ENCODE data around the gene CHMP6. TPM values are rescaled to one million over a fixed set of nuclear protein-coding genes. Genes with fewer than 3 reads are reported as not detected.

Gene CHMP6
- total and polyA plus RNA-seq, 9 of the 15 experiments (the other 6 are each of a cell fraction or from before 2014, with no cell fraction given): 0.25 to 30.4 (median 13.4) TPM

- Histone ChIP-seq H3K4me2 (ENCODE audit: insufficient read depth, low read length) (no peak overlapping the region), H3K27ac (ENCODE audit: extremely low read depth, low read depth, low read length) (0 out of 3 replicates have a peak overlapping the region, but pooled peaks have one; percentile 8), H3K36me3 (ENCODE audit: control insufficient read depth, insufficient read depth, low read length) (no peaks in the 10 kb centered on the region; the same call in 2 of the 3 replicates), H3K9ac (ENCODE audit: insufficient read depth in 1 of 2, low read depth in 2 of 2, low read length in 2 of 2) (peak overlapping the region in 1 of 2 experiments; percentile 86; a peak in 3 of 4 replicates), H3K9me3 (replicated peaks; ENCODE audit: control insufficient read depth, insufficient read depth, low read depth, low read length) (peaks cover 8% of the 10 kb centered on the region), H2AFZ (ENCODE audit: low read depth, low read length) (no peak overlapping the region), H3K4me3 (no peak overlapping the region), H3K9me1 (ENCODE audit: control insufficient read depth, insufficient read depth, low read length) (no peaks in the 10 kb centered on the region), H3K79me2 (ENCODE audit: control insufficient read depth, insufficient read depth, low read length) (peaks cover 21% of the 10 kb centered on the region; the same call in 2 of the 3 replicates), H4K20me1 (replicated peaks; ENCODE audit: control insufficient read depth, insufficient read depth, low read length) (no peaks in the 10 kb centered on the region), H3K27me3 (ENCODE audit: control insufficient read depth in 2 of 2, insufficient read depth in 2 of 2, low read length in 2 of 2) (no peaks in the 10 kb centered on the region), H3K4me1 (replicated peaks in 1 of 2; ENCODE audit: control insufficient read depth in 2 of 2, insufficient read depth in 2 of 2, low read length in 2 of 2) (peaks cover 47 to 51% of the 10 kb centered on the region in 2 experiments)
- in situ Hi-C loops (cut with MboI) (no loop called here), intact Hi-C loops (cut with micrococcal nuclease) (no loop called here)
- no peak for FAIRE-seq
- TF ChIP-seq ZNF217 (CRISPR knock-in tag; IDR thresholded peaks at IDR 0.05) (no peak), KHSRP (IDR thresholded peaks at IDR 0.05) (no peak), MLLT1 (IDR thresholded peaks at IDR 0.05) (0 out of 4 replicates have a peak, but pooled peaks of 1 of the 2 experiments have one; percentile 32), TAF7 (tag; IDR thresholded peaks at IDR 0.05) (no peak), ELF2 (CRISPR knock-in tag; IDR thresholded peaks at IDR 0.05) (no peak)
- TF ChIP-seq, protein P1, sequence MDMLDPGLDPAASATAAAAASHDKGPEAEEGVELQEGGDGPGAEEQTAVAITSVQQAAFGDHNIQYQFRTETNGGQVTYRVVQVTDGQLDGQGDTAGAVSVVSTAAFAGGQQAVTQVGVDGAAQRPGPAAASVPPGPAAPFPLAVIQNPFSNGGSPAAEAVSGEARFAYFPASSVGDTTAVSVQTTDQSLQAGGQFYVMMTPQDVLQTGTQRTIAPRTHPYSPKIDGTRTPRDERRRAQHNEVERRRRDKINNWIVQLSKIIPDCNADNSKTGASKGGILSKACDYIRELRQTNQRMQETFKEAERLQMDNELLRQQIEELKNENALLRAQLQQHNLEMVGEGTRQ (CRISPR knock-in tag; IDR thresholded peaks at IDR 0.05): peak; percentile 3; the same call in 1 of the 2 replicates
- DNase-seq (ENCODE audit: extremely low read depth in 1 of 4, low spot score in 3 of 4): no peak
- ChIA-PET CTCF (ENCODE audit: low intra/inter-chr PET ratio) (interaction anchor here (0.5 kb wide), 1 partner anchor 14 kb away, joined by 5 read pairs; no protein-coding TSS in a partner anchor), POLR2A (interaction anchor here (0.6 to 2.4 kb wide), 7 partner anchors 9 to 566 kb away, joined by 3 to 13 read pairs (median 3); partner anchors contain the start of genes NDUFAF8 and TEPSIN)
- no TSS peak for BruUV-seq (replicated peaks)
- 76% methylated on average over 10 of the region's 11 CpGs for WGBS (ENCODE audit: insufficient coverage, low coverage, missing lambda C conversion rate)
- no peak for ATAC-seq
Observed at GRCh38 chr17:81020443-81020766, 28.8 kb downstream of the CHMP6 start.
